Measurements from ENCODE around the gene ZNF200.

The ZNF200 gene

GRCh38 chr16:3235856-3236669 is 1.1 kb upstream of the ZNF200 start:
- TF ChIP-seq CTCF (IDR thresholded peaks at IDR 0.05): no peak
- no peak overlapping the region for H3K27ac ChIP-seq
- H3K4me3 ChIP-seq: no peak overlapping the region
- DNase-seq (ENCODE audit: low spot score): no peak

- no peak for TF ChIP-seq CTCF (IDR thresholded peaks at IDR 0.05)
- DNase-seq (ENCODE audit: low spot score): no peak
- Histone ChIP-seq H3K4me3 (peak overlapping the region; percentile 89), H3K27ac (peak overlapping the region; percentile 93 to 96)
Observed at GRCh38 chr16:3234543-3234856, 458 bp downstream of the ZNF200 start.

GRCh38 chr16:3223913-3224515 is 10.9 kb downstream of the ZNF200 start:
- no peak overlapping the region for H3K27ac ChIP-seq
- TF ChIP-seq CTCF (IDR thresholded peaks at IDR 0.05): no peak
- peak overlapping the region; percentile 42 for H3K4me3 ChIP-seq
- no peak for DNase-seq (ENCODE audit: low spot score)

- no peak overlapping the region for H3K27ac ChIP-seq
Observed at GRCh38 chr16:3220839-3221238, 14.1 kb downstream of the ZNF200 start.

GRCh38 chr16:3216263-3216640 is 18.7 kb downstream of the ZNF200 start:
- DNase-seq (ENCODE audit: low spot score): no peak
- no peak for TF ChIP-seq CTCF (IDR thresholded peaks at IDR 0.05)
- H3K27ac ChIP-seq: no peak overlapping the region
- H3K4me3 ChIP-seq: no peak overlapping the region

More at GRCh38 chr16:3220839-3221238, 14.1 kb downstream of the ZNF200 start:
- no peak for DNase-seq (ENCODE audit: low spot score)
- no peak overlapping the region for H3K4me3 ChIP-seq
- no peak for TF ChIP-seq CTCF (IDR thresholded peaks at IDR 0.05)

- no peak overlapping the region for H3K27ac ChIP-seq
Observed at GRCh38 chr16:3215601-3216262, 19.2 kb downstream of the ZNF200 start.

More at GRCh38 chr16:3215601-3216262, 19.2 kb downstream of the ZNF200 start:
- H3K4me3 ChIP-seq: no peak overlapping the region
- no peak for DNase-seq (ENCODE audit: low spot score)
- TF ChIP-seq CTCF (IDR thresholded peaks at IDR 0.05): no peak

Data from coronary artery (tissue), 2 donors.